NT2/D1 (cell line): Measurements from ENCODE around the gene ALG1.
"Not testable (repeated sequence)": the region's sequence is repeated elsewhere in the genome, so short reads cannot be mapped to it uniquely, and the experiment has no call there.

ENCODE experiments used
- DNase-seq: peaks from one replicate; pipeline ENCODE4 v3.0.0-alpha.2; 2011; ENCODE audit warnings: low read depth, low spot score
- H3K27me3 ChIP-seq: 2 replicates; pipeline ENCODE4 v1.6.0; 2011; ENCODE audit warnings: mild to moderate bottlenecking; ENCODE audit not compliant: insufficient read length, insufficient read depth
- H3K36me3 ChIP-seq: 2 replicates; pipeline ENCODE4 v1.6.1; 2011; ENCODE audit warnings: mild to moderate bottlenecking, low read length, mixed read lengths; ENCODE audit not compliant: insufficient read depth, insufficient read length
- H3K4me1 ChIP-seq: 2 replicates; pipeline ENCODE4 v1.5.1; 2011; ENCODE audit not compliant: insufficient read depth, insufficient read length
- H3K4me3 ChIP-seq: 2 replicates; pipeline ENCODE4 v1.5.1; 2011; ENCODE audit warnings: low read depth; ENCODE audit not compliant: insufficient read length
- H3K9ac ChIP-seq: 2 replicates; pipeline ENCODE4 v1.6.0; 2011; ENCODE audit warnings: low read depth; ENCODE audit not compliant: insufficient read length
- H3K9me3 ChIP-seq: 2 replicates; pipeline ENCODE4 v1.5.1; 2011; ENCODE audit warnings: mild to moderate bottlenecking, low read length; ENCODE audit not compliant: insufficient read depth
- SUZ12 ChIP-seq: IDR thresholded peaks from 2 replicates; pipeline ENCODE4 v1.6.1; 2011; ENCODE audit not compliant: insufficient read length, insufficient read depth; ENCODE audit errors: extremely low read depth
- YY1 ChIP-seq: IDR thresholded peaks from 2 replicates; pipeline ENCODE4 v1.6.1; 2011; ENCODE audit not compliant: insufficient read length, insufficient read depth
- ZNF274 ChIP-seq: IDR thresholded peaks from 2 replicates; pipeline ENCODE4 v1.6.1; 2011; ENCODE audit warnings: mild to moderate bottlenecking, low read depth, low read length

ALG1 gene

GRCh38 chr16:5078626-5079025 lies 7.0 kb downstream of the ALG1 start:
- H3K27me3 ChIP-seq = no peaks in the 10 kb centered on the region
- H3K4me3 ChIP-seq = no peak overlapping the region
- no peak for TF ChIP-seq YY1
- TF ChIP-seq ZNF274 = no peak
- TF ChIP-seq SUZ12 = no peak
- DNase-seq = no peak
- H3K4me1 ChIP-seq = no peaks in the 10 kb centered on the region
- H3K9ac ChIP-seq = no peak overlapping the region
- peaks cover 60% of the 10 kb centered on the region for H3K36me3 ChIP-seq
- H3K9me3 ChIP-seq = no peaks in the 10 kb centered on the region

GRCh38 chr16:5080461-5080860 lies 8.8 kb downstream of the ALG1 start:
- not testable (repeated sequence) for H3K4me3 ChIP-seq, H3K9me3 ChIP-seq, DNase-seq, H3K4me1 ChIP-seq, H3K27me3 ChIP-seq, H3K9ac ChIP-seq
- H3K36me3 ChIP-seq = peaks cover 52% of the 10 kb centered on the region

DNA sequence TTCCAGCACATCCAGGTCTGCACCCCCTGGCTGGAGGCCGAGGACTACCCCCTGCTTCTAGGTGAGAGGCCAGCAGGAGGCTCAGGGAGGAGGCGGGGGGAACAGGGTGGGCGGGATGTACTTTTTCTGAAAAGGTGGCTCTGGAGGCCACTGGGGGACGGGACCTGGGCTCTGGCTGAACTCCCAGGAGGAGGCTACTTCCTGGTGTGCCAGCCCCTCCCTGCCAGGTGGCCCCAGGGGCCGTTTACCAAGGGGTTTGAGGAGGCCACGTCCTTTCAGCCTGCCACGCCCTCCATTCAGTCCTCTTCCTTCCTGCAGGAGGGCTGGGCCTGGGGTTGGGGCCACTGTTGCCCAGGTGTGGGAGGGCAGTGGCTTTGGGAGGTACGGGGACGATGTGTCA lies 9.4 kb downstream of the ALG1 start:
- DNase-seq, H3K9ac ChIP-seq, H3K27me3 ChIP-seq, H3K9me3 ChIP-seq, H3K4me1 ChIP-seq, H3K4me3 ChIP-seq: not testable (repeated sequence)
- H3K36me3 ChIP-seq = peaks cover 51% of the 10 kb centered on the region

DNA sequence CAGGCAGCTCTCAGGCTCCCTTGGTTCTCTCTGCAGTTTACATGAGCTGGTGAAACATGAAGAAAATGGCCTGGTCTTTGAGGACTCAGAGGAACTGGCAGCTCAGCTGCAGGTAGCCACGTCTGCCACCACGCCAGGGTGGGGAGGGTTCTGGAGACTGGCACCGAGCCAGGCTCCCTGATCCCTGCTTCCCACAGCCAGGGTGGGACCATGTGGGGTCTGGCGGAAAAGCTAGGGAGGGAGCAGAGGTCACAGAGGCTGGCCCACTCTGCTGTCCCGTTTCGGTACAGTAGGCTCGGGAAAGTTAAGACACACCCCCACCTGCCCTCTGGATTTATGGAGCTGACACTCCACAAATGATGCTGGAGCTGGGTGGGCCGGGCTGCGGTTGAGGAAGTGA lies 12.0 kb downstream of the ALG1 start:
- H3K9ac ChIP-seq, H3K4me3 ChIP-seq, H3K9me3 ChIP-seq, H3K4me1 ChIP-seq, H3K27me3 ChIP-seq, DNase-seq: not testable (repeated sequence)
- H3K36me3 ChIP-seq = peaks cover 50% of the 10 kb centered on the region

GRCh38 chr16:5084099-5084731 lies 12.6 kb downstream of the ALG1 start:
- not testable (repeated sequence) for H3K9ac ChIP-seq, H3K4me3 ChIP-seq, H3K9me3 ChIP-seq, H3K4me1 ChIP-seq, H3K27me3 ChIP-seq, DNase-seq
- H3K36me3 ChIP-seq = peaks cover 49% of the 10 kb centered on the region

DNA sequence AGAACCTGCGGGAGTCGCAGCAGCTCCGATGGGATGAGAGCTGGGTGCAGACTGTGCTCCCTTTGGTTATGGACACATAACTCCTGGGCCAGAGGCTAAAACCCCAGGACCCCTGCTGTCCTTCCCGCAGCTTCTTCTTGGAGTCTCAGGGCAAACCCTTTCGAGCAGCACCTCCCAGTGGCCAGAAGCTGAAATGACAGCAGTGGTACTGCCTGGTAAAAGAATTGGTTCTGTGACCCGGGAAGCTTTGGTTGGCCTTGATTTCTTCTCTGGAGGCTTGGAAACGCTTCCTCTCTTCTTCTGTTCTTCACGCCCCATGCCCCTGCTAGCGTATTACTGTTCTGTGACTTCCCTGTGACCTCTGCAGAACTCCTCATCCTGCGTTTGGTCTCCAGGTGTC lies 13.2 kb downstream of the ALG1 start:
- peak; percentile 70 for DNase-seq
- not testable (repeated sequence) for H3K4me3 ChIP-seq, H3K27me3 ChIP-seq, H3K9ac ChIP-seq, H3K4me1 ChIP-seq, H3K9me3 ChIP-seq
- H3K36me3 ChIP-seq = peaks cover 53% of the 10 kb centered on the region

- H3K27me3 ChIP-seq, H3K9me3 ChIP-seq, H3K4me1 ChIP-seq, H3K9ac ChIP-seq, H3K4me3 ChIP-seq, DNase-seq: not testable (repeated sequence)
- H3K36me3 ChIP-seq = peaks cover 62% of the 10 kb centered on the region
Measured at GRCh38 chr16:5085716-5086115, 14.1 kb downstream of the ALG1 start.

- H3K9ac ChIP-seq, H3K4me1 ChIP-seq, DNase-seq, H3K9me3 ChIP-seq, H3K27me3 ChIP-seq, H3K4me3 ChIP-seq: not testable (repeated sequence)
- peaks cover 56% of the 10 kb centered on the region for H3K36me3 ChIP-seq
Measured at GRCh38 chr16:5088086-5088790, 16.6 kb downstream of the ALG1 start.

- not testable (repeated sequence) for H3K9ac ChIP-seq, DNase-seq, H3K4me1 ChIP-seq, H3K27me3 ChIP-seq, H3K4me3 ChIP-seq, H3K9me3 ChIP-seq
- peaks cover 52% of the 10 kb centered on the region for H3K36me3 ChIP-seq
Measured at GRCh38 chr16:5088936-5089335, 17.3 kb downstream of the ALG1 start.

DNA sequence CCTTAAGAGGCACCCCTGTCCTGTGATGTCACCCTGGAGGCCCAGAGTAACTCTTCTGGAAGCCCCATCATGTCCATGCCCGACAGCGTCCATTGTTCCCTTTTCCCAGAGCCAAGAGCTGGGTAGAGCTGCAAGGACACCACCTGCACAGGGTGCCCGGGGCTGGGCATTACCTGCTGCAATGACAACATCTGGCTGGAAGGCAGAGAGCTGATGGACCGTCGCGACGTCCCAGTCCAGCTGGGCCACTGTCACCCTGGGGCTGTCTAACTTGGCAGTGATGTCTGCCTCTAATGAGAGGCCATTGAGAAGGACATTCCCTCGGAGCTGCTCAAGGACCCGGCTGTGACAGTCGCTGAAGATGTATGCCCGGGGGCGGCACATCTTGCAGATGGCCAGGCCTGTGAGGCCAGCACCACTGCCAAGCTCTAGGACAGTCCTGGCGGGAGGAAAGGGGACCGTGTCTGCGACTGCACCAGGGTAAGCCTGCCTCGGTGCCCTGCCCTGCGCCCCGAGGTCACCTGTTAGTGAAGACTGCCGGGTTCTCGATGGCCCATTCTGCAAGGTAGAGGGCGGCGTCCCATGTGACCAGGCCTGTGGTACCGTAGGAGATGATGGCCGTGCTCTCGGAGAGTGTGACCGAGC lies 18.4 kb downstream of the ALG1 start:
- not testable (repeated sequence) for H3K27me3 ChIP-seq, DNase-seq, H3K4me1 ChIP-seq, H3K9me3 ChIP-seq, H3K4me3 ChIP-seq, H3K9ac ChIP-seq
- H3K36me3 ChIP-seq = peaks cover 50% of the 10 kb centered on the region

- H3K4me3 ChIP-seq, H3K9me3 ChIP-seq, H3K4me1 ChIP-seq, H3K9ac ChIP-seq, DNase-seq, H3K27me3 ChIP-seq: not testable (repeated sequence)
- H3K36me3 ChIP-seq = peaks cover 51% of the 10 kb centered on the region
Measured at GRCh38 chr16:5090592-5090991, 18.9 kb downstream of the ALG1 start.
